CD4-positive, alpha-beta T cell treated with Interleukin-4 for 4 hours (primary cell): Measurements from ENCODE around the gene TEX48.

Experiments
- DNase-seq: peaks from one replicate; pipeline ENCODE4 v3.0.0-alpha.2; 2020

Gene TEX48

GRCh38 chr9:114693248-114693855 lies 11.4 kb upstream of the TEX48 start:
- DNase-seq = no peak

GRCh38 chr9:114691956-114692295 lies 9.9 kb upstream of the TEX48 start:
- DNase-seq = no peak

DNA sequence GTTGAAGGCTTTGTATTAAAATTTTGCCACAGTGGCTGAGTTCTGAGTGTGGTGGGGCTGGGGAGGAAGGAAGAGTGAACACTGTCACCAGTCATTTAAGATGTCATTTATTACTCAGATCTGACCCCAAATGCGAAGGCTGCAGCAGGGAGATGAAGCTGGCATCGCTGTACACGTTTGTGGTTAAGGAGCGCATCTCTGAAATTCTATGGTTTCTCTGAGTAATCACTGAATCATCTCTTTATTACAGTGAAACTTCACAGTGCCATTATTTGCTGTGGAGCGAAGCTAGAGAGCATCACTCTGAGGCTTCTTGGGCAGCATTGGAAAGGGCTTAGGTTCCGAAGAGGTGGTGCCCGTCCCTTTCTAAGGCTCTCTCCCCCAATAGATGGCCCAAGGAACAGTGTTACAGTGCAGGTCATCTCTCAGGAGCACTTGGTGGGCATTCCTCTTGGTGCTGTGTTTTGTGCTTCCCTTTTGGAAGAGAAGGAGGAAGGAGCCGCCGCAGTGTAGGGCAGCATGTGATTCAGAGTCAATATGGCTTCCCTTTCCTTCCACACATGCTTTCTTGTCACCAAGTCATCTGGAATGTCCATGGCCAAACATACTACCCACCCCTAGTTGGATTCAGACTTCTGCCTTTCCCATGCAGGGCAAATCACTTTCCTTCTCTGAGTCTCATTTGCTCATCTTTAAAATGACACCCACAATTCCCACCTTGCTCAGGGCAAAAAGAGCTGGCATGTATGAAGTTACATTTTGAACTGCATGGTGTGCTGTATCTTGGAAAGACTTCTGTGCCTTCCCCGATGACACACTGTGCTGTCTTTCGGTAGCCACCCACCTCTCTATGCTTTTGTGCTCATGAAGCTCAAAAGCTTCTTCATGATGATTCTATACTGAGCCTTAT lies 9.3 kb upstream of the TEX48 start:
- DNase-seq = peak; percentile 91

DNA sequence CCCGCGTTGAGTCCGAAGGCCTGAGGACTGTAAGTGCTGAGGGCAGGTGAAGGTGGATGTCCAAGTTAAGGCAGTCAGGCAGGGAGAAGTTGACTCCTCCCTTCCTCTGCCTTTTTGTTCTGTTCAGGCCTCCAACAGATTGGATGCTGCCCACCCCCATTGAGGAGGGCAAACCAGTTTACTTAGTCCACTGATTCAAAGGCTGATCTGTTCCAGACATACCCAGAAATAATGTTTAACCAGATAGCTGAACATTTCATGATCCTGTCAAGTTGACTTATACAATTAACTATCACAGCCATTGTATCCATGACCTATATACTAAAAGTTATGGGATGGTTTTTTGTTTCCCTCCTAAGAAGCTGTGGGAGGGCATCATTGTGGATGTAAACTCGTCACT lies 8.3 kb upstream of the TEX48 start:
- no peak for DNase-seq

GRCh38 chr9:114689813-114690212 lies 7.8 kb upstream of the TEX48 start:
- DNase-seq = no peak

DNA sequence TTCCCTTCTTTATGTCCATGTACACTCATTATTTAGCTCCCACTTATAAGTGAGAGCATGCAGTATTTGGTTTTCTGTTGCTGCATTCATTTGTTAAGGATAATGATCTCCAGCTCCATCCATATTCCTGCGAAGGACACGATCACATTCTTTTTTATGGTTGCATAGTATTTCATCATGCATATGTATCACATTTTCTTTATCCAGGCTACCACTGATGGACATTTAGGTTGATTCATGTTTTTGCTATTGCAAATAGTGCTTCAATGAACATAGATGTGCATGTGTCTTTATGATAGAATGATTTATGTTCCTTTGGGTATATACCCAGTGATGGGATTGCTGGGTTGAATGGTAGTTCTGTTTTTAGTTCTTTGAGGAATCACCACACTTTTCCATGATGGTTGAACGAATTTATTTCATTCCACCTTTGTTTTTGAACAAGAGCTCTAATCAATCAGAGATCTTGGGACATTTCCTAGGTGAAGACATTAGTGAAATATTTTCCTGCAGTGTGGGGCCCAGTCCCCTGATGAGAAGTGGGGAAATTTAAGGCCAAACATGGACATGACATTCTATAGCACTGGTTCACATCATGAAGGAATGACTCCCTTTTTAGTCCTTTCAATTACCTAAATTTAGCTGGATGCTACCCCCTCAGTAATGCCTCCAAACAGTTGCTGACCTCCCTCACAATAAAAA lies 7.1 kb upstream of the TEX48 start:
- DNase-seq = no peak

DNA sequence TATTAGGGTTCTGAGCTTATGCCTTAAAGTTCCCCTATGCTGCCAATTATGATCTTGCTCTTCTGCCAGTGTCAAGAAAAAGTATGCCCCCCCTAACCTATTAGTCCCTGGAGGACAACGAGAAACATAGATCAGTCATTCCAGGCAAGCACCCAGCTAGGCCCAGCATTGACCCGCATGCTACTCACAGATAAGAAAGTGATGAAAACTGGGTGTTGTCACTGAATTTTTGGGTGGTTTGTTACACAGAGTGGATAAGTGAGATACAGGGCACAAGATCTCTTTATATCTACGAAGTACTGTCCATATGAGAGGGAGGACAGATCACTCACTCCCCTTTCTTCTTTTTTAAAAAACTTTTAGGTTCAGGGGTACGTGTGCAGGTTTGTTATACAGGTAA lies 6.4 kb upstream of the TEX48 start:
- DNase-seq = no peak

DNA sequence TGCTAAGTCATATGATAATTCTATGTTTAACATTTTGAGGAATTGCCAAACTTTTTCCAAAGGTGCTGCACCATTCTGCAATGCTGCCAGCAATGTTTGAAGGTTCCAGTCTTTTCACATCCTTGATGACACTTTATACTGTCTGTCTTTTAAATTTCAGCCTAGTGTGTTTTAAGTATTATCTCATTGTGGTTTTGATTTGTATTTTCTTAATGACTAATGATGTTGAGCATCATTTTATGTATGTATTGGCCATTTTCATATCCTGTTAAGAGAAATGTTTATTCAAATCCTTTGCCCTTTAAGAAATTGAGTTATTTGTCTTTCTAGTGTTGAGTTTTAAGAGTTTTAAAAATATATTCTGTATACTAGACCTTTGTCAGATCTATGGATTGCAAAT lies 5.0 kb upstream of the TEX48 start:
- no peak for DNase-seq

DNA sequence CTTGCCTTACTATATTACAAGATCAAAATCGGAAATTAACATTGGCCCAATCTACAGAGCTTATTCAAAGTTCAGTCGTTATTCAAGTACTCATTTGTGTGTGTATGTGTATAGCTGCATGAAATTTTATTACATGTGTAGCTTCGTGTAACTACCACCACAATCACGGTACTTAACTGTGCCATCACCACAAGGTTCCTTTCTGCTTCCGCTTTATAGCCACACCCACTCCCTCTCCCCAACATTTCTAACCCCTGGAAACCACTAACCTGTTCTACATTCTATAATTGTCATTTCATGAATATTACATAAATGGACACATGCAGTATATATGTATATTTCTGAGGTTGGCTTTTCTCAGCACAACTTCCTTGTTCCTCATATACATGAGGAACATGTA lies 4.0 kb upstream of the TEX48 start:
- DNase-seq = peak; percentile 24

- no peak for DNase-seq
Measured at GRCh38 chr9:114684036-114684435, 2.0 kb upstream of the TEX48 start.

DNA sequence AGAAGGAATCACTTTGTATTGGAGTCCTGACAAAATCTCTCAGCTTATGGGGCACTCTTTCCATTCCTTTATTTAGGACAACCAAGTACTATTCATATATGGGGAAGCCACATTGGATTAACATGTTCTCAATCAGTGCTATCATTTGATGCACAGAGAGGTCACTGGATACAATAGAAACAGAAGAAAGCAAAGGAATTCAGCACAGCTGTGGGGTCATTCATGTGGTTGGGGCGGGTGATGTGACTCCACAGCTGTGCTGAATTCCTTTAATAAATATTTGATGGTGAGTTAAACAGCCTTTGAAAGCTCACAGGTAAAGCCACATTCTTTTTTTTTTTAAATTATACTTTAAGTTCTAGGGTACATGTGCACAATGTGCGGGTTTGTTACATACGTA lies 854 bp upstream of the TEX48 start:
- no peak for DNase-seq

DNA sequence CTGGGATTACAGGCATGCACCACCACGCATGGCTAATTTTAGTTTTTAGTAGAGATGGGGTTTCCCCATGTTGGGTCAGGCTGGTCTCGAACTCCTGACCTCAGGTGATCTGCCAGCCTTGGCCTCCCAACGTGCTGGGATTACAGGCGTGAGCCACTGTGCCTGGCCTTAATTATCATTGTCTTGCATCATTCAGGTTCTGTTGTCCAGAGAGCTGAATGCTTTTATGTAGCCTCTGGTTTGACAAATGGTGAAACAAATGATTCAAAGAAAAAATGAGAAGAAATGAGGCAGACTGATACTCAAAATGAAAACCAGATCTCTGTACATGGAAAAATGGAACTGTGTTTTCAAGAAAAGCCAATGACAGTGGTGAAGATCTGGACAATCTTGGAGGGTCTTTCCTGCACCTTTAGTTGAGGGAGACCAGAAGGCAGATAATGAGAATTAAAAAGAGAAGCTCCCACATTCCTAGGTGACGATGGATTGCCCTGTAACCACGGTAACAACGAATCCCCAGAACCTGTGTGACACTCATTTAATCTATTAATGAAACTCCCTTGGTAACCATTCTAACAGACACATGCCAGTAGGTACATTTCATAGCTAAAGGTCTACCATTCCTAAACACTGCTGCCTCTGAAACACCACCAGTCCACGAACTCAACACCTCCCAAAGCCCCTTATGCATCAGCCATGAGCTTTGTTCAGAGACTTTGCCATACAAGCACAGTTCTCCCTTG lies 1.6 kb downstream of the TEX48 start:
- no peak for DNase-seq

DNA sequence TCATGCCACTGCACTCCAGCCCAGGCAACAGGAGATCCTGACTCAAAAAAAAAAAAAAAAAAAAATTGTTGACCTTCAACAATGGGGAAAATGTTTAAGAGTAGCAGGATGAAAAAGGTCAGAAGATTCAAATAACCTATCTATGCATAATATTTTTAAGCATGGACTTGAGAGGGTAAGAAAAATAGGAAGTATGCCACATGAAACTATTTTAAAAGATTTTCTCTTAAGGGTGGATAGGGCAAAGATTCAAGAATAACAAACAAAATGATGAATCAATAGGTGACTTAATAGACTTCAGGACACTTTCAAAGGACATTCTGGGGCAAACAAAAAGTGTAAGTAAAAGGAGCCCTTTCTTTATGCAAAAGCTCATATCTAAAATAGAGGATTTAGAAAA lies 3.2 kb downstream of the TEX48 start:
- no peak for DNase-seq

DNA sequence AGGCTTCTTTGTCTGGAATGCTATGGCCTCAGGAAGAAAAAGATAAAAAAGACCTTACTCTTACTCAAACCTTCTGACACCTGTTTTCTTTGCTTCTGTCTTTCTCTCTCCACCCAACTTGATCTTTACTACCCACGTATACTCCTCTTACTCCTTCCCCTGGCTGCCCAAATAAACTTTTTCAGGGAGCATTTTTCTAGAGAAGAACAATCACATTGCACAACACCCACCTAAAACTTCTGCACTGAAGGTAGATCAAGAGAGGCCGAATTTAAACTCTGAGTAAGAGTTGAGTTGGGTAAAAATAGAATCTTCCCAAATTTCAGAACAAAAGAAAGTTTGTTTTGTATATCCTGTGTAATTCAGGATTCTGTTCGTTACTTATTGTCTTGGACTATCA lies 3.9 kb downstream of the TEX48 start:
- DNase-seq = no peak

GRCh38 chr9:114677418-114677817 lies 4.6 kb downstream of the TEX48 start:
- DNase-seq = no peak

DNA sequence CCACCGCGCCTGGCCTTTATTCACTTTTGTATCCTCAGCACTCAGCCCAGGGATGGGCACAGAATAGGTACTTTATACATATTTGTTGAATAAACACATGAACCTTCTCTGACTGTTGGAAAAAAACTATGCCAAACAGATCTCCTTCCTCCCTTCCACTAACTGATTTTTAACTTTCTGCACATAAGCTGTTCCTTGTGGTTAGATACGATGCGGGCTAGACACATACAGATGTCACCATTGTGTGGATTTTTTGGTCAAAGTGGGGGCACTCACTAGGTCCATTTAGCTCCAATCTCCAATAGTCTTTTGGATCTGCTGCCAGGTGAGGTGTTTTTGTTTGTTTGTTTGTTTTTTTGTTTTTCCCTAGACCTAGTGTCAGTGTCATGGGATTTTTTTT lies 5.1 kb downstream of the TEX48 start:
- DNase-seq = no peak

DNA sequence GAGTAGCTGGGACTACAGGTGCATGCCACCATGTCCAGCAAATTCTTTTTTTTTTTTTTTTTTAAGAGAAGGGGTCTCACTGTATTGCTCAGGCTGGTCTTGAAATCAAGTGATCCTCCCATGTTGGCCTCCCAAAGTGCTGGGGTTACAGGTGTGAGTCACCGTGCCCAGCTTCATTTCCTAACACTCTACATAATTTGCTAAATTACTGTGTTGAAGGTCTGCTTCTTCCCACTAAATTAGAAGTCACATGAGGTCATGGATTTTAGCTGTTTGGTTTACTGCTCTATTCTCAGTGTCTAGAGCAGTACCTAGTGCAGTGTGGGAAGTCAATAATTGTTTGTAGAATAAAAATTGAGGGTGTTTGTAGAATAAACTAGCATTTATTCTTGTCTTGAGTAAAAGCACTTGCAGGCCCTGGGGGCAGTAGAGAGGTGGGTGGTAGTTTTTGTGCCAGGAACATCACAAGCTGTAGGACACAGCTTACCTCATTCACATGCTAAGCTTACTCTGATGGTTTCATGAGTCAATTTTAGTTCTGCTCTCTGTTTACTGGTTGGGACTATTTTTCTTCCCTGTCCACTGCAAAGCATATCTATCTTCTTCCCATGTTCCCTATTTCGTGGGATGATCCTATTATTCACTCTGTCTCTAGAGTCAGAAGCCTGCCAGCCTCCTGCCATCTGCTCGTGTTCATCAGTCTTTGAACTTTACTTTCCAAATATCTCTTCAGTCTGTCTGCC lies 7.0 kb downstream of the TEX48 start:
- DNase-seq = no peak

DNA sequence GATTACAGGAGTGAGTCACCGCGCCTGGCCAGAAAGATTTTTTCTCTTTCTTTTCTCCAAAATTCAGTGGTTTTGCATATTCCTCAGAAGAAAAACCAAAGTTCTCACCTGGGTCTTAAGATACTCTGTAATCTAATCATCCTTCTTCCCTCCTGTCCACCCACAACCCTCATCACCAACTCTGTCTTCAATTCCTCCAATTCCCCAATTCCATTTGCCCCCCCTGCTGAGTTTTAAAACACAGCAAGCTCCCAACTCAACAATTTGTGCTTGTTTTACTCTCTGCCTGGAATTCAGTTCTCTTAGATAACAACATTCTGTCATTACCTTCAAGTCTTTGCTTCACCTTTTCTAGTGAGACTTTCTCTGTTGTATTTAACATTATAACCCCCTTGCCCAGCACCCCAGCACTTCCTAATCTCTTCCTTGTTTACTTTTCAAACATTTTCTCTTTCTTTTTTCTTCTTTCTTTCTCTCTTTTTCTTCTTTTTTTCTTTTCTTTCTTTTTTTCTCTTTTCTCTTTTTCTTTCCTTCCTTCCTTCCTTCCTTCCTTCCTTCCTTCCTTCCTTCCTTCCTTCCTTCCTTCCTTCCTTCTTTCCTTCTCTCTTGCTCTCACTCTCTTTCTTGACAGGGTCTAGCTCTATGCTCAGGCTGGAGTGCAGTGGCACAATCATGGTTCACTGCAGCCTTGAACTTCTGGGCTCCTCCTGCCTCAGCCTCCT lies 7.8 kb downstream of the TEX48 start:
- DNase-seq = no peak

GRCh38 chr9:114671605-114672004 lies 10.4 kb downstream of the TEX48 start:
- no peak for DNase-seq

GRCh38 chr9:114669961-114670360 lies 12.0 kb downstream of the TEX48 start:
- no peak for DNase-seq

DNA sequence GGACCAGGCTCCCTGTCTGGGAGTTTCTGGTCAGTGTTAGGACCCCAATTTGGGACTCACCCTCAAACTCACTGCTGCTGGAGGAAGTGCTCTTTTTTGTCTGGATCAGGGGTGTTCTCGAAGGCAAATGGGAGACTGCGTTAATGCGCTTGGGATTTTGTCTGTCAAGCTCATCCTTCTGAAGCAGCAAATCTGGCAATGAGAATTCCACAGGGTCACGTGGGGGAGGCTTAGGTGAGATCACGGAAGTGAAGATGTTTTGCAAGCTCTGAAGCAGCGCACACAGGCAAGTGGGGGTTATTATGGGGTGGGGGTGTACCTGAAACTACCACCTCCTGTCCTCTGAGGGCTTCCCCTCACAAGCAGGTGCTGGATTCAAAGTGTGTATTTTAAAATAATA lies 13.8 kb downstream of the TEX48 start:
- no peak for DNase-seq

DNA sequence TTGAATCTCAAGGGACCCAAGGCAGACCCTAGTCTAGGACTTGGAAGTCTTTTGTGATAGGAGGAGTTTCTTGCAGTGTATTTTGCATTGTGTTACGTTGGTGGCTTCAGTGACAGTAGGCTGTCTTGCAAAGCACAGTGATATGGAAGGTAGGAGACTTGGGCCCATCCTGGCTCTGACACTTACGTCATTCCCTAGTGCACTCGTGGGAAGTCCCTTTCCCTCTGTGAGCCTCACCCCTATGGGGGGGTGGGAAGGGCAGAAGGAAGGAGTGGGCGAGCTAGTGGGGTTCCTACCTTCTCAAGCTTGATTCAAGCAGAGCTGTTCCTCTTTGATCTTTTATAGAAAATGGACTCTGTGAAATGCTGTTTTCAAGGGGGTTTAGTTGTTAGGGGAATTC lies 15.1 kb downstream of the TEX48 start:
- DNase-seq = no peak
